ENCODE results near the gene ZNF280C.

GRCh38 chrX:130171446-130172126, 97.1 kb downstream of the ZNF280C start, which contains the start of gene RAB33A:
- no peak for TF ChIP-seq POLR2A (IDR thresholded peaks at IDR 0.05)
- TF ChIP-seq CTCF (IDR thresholded peaks at IDR 0.05) = no peak
